ENCODE data around the gene HOXB13.

GRCh38 chr17:48740537-48740936 is 12.0 kb upstream of the HOXB13 start:
- no peak for TF ChIP-seq CTCF (IDR thresholded peaks at IDR 0.05)
- no peak for TF ChIP-seq POLR2AphosphoS5 (IDR thresholded peaks at IDR 0.05)
- TF ChIP-seq EP300 (IDR thresholded peaks at IDR 0.05), result no peak

Measured in esophagus muscularis mucosa (tissue), 4 donors.